Tongue (tissue), 2 donors: ENCODE data around the gene ATG9A. TPM values are rescaled to one million over a fixed set of nuclear protein-coding genes. Genes with fewer than 3 reads are reported as not detected.

ENCODE experiments used
- DNase-seq: peaks from one replicate; pipeline ENCODE4 v3.0.0-alpha.2; 2015
- total RNA-seq: library from RNA; depleted of rRNA; stranded (reverse); fragments of >200 nt; gene quantifications from one replicate; pipeline ENCODE4 v1.2.3, GENCODE V29; 2014

The ATG9A gene
- total RNA-seq, 1 donor from 2014 or later, result 51.9 TPM

DNA sequence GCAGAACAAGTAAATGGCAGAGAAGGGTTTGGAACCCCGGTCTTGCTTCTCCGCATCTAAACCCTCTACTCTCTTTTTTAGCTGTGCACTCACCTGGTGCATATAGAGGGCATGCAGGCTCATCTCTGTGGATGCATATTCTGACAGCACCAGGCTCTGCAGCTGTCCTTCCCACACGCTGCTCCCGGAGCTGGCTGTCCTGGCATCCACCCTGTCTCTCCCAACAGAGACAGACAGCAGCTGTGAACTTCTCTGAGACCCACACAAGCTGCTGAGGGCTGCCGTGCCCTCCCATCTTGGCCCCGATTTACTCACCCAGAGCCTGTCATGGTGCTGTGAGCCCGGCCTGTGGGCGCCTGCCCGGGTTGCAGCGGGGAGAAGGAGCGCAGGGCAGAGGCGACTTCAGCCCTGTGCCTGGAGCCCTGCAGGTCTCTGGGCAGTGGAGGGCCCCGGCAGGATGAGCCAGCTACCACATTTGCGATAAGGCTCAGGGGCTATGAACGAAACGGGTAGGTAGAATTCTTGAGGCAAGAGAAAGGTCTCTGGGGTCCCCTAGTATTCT is 7.4 kb downstream of the ATG9A start:
- DNase-seq, result peak; percentile 32

DNA sequence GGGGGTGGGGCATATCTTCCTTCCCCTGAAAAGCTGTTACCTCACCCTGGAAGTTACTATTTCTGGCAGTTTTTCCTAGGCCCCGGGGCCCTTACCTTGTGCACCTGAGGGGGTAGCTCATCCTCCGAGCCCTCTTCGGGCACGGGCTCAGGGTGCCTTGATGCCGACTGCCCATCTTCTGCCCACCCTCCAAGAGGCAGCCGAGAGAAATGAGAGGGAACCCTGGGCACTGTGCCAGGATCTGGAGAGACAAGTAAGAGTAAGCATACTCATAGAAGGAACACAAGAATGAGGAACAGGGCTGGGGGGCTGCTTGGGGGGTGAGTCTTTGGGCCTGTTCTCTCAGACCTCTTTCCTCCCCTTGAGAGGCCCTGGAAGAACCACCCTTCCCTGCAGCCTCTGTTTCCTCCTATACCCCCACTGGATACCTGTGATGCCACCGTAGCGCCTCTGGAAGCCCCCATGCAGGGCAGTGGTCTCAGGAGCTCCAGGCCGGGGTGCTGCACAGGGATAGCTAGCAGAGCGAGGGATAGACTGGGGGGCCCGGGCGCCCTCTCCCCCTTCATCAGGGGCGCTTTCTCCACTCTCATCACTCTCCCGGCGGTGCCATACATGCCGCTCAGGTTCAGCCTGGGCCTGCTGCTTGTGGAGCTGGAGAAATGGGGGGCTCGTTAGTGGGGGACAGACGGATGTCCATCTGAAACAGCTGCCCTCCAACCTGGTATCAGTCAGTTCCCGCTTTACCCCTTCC is 8.6 kb downstream of the ATG9A start:
- DNase-seq, result no peak

DNA sequence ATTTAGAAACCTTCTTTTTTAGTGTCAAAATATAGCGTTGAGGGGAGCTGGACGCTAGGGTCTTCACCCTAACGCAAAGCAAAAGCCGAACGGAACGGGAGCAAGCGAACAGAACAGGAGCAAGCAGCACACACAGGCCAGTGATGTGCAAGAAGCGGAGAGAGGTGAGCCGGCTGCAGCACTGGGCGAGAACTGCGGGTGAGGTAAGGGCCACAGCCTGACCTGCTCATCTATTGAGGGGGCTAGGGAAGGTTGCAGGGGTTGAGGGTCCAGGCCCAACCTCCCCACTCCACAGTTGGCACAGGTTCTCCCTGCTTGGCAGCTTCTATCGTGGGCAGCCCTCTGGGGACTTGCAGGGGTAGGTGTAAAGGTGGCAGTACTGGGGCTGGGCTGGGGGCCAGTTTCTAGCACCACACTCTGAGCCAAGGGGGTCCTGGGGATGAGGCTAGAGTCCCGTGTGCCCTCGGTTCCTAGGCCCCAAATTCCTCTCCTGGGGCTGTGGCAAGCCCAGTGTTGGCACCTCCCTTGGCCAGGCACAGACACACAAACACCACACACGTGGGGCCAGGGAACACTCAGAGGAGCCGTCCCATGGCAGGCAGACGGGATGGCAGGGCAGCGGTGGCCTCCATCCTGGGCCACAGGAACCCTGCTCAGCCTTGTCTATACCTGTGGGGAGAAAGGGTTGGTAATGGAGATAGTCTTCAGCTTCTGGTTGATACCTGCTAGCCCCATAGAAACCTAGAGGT is 9.5 kb downstream of the ATG9A start:
- DNase-seq, result no peak

DNA sequence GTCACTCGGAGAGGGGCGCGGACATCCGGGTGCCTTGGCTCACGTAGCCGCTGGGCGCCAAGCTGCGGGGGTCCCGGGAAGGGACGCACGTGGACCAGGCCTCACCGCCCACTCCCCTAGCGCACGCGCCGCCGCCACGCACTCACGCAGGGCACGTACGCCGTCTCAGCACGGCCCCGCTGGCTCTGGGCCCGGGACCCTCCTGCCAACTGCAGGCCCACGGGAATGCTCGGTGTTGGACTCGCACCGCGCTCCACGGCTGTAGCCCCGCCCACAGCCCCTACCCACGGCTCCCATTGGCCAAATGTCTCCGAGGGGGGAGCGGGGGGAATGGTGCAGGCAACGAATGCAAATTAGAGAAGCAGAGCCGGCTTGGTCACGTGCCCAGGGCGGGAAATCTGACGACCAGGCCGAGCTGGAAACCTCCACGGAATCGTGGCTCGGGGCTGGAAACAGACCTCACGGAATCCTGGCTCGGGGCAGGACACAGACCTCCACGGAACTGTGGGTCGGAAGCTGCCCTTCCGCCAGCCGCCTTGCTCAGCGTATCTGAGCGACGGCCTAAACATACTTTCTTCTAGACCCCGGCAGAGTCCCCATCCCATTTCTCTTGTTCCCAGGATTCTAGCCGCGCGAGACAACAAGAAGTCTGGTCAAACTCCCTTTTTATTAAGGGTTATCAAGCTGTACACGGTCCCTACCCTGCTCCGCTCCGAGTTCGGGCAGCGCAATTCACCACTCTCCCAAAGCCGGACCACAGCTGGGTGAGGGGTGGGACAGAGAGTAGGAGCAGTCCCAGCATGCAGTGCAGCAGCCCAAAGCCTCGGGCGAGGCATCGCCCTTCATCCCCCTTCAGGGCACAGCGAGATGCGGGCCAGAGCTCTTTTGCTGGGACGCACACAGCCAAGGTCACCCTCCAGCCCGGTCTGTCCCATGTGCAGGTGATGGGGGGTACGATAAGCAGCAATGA is 10.4 kb downstream of the ATG9A start, which contains the start of gene ABCB6:
ABCB6 (minus strand) TSS at position 227 of the 970 bp plus-strand sequence. CDS start 285 bp downstream, outside the sequence.
- DNase-seq, result peak; percentile 99

DNA sequence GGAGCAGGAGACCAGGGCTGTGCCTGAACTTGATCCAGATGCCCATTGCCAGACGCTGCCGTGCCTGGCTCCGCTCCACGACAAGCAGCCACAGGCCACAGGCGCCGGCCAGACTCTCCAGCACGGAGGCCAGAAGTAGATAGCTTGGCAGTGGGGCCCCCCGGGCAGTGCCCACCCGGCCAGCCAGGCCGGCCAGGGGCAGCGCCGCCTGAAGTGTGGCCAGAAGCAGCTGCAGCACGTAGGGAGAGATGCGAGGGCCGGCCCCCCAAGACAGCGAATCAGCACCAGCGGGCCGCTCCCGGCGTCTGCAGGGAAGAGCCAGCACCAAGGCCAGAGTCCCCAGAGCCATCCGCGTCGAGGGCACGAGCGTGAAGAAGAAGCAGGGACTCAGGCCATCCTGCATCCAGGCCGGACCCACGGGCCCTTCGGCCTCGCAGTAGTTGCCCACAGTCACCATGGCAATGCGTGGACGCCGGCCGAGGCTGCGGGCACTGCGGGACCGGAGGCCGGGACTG is 11.2 kb downstream of the ATG9A start:
- DNase-seq, result peak; percentile 77

DNA sequence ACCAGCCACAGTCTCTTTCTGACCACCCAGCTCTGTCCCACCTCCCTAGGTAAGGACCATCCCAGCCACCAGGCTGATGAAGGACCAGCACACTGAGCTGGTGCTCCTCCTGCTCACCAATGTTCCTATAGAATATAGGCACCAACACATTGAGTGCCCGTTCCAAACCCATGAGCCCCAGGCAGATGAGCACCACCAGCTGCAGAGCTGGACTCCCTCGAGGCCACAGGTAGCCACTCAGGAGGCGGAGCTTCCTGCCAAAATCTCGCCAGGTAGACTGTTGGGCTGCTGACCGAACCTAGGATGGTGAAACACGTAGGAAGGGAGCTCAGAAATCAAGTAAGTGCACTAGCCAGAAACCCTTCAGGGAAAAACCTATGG is 12.9 kb downstream of the ATG9A start:
- no peak for DNase-seq

DNA sequence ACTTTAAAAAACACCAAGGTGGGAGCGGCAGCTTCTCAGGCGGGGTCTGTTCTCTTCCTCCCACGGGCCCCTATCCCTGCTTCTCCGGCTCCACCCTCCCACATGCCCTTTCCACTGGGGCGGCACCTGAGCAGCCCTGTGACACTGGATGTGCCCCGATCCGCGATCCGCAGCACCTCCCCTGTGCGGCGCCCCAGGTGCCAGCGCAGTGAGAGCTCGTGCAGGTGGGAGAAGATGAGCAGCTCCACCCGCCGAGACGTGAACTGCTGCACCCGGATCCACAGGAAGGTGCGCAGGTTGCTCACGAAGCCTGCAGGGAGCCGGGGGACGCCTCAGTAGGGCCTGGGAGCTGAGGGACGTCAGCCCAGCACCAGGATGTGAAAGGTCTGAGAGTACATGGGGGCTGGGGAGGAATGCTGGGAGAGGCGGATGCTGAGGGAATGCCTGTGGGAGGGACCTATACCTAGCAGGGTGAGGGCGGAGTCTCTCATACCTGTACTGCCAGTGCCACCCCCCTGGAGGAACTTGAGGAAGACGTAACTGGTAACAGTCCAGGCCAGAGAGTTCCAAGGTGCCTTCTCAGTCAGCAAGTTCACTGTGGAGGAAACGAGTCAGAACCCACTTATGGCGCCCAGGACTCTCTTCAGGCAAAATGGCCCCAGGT is 13.4 kb downstream of the ATG9A start:
- DNase-seq, result no peak

DNA sequence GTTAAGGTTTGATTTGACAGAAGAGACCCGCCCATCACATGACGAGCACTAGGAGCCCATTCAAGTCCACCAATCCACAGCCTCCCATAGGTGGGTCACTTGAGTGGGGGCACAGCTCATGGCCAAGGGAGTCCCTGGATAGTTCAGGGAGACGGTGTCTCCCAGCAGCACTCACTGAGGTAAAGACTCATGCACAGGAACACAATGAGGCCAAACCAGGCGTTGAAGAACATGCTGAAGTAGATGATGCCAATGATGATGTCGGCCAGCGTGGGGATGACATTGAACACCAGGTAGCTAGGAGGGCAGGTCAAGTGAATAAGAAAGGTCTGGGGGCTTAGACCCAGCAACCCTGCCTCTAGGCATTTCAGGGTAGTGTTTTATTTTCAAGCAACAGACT is 14.7 kb downstream of the ATG9A start:
- no peak for DNase-seq

DNA sequence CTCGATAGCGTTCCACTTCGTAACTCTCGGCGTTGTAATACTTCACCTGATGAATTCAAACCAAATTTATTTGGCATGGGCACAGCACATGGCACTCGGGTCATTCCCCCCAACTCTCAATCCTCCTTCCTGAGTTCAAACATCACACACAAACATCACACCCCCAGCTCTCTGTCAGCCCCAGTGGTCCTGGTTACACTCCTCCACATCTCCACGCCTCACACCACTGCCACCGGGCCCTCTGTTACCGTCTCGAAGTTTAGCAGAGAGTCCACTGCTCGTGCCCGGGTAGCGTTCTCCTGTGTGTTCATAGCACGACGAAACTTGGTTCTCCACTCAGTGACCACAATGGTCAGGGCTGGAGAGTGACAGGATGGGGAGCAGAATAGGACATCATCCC is 15.3 kb downstream of the ATG9A start:
- no peak for DNase-seq

DNA sequence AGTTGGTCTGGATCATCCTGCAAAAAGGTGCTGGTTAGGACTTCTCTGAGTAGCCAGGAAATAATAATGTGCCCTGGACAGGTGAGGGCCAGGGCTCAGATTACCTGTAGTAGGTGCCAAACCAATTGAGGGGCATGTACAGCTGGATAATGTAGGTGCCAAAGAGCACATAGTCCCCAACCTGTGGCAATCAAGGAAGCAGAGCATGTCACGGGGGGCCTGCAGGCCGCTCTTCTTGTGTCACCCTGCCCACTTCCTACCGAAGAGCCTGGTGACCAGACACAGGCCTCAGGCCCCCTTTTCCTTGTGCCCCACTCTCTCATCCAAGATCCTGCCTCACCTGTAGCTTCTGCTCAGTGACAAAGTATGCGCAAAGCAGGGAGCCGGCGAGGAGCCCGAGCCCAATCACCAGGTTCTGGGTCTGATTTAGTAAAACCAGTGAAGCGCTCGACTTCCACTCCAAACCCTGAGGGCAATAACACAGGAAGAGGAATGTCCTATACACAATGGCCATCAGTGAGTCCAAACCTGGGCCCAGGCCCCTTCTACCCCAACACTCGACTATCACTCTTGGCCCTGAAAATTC is 15.9 kb downstream of the ATG9A start:
- DNase-seq, result no peak

DNA sequence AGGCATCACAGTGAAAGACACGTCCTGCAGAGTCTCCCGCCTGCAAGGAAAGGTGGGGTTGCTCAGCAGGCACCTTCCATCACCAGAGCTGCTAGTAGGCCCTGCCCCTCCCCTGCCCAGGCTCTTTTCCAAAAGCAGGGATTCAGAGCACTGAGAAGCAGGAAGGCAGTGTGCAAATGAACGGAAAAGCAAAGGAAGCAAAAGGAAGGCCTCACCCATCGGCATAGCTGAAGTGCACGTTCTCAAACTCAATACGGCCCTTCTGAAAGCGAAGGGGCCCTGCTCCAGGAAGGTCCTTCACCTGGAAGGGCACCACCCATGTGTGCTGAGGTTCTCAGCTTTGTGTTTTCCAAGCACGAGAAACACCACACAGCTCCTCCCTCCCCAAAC is 16.4 kb downstream of the ATG9A start:
- no peak for DNase-seq

DNA sequence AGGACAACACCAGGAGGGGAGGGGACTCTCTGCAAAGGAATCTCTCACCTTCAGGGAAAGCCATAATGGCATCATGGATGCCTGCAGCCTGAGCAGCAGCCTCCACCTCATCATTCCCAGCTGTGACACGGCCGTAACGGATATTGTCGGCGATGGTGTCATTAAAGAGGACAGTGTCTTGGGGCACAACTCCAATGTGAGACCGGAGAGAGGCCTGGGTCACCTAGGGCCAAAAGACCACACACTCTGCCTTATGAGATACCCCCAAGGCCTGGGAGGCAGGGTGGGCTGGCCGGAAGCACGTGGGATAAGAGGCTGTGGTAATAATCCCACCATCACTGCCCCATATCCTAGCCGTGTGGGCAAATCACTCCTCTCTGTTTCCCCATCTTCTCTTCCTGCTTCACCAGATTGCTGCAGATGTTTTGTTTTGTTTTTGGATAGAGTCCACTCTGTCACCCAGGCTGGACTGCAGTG is 18.5 kb downstream of the ATG9A start:
- DNase-seq, result no peak

DNA sequence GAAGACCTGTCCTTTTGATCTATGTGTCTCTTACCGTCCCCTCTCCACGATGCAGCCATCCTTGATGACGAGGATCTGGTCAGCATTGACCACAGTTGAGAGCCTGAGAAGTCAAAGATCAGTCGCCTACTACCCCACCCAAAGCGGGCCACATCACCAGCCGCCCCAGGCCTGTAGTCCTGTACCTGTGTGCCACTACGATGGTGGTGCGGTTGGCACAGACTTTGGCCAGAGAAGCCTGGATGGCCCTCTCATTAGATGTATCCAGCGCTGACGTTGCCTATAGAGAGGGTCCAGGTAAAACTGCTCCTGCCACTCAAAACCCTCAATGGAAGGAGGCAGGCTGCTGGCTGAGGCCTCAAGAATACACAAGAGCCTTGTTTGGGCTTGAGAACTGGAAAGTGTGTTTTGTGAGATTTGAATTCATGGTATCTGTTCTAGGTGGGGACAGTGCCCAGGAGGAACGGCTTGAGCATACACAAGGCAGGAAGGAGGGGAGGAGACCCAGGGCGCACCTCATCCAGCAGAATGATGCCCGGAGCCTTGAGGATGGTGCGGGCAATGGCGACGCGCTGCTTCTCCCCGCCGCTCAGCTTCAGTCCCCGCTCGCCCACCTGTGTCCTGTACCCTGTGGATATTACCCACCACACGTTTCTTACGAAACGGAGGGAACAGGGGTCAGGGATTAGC is 19.1 kb downstream of the ATG9A start:
- DNase-seq, result no peak

DNA sequence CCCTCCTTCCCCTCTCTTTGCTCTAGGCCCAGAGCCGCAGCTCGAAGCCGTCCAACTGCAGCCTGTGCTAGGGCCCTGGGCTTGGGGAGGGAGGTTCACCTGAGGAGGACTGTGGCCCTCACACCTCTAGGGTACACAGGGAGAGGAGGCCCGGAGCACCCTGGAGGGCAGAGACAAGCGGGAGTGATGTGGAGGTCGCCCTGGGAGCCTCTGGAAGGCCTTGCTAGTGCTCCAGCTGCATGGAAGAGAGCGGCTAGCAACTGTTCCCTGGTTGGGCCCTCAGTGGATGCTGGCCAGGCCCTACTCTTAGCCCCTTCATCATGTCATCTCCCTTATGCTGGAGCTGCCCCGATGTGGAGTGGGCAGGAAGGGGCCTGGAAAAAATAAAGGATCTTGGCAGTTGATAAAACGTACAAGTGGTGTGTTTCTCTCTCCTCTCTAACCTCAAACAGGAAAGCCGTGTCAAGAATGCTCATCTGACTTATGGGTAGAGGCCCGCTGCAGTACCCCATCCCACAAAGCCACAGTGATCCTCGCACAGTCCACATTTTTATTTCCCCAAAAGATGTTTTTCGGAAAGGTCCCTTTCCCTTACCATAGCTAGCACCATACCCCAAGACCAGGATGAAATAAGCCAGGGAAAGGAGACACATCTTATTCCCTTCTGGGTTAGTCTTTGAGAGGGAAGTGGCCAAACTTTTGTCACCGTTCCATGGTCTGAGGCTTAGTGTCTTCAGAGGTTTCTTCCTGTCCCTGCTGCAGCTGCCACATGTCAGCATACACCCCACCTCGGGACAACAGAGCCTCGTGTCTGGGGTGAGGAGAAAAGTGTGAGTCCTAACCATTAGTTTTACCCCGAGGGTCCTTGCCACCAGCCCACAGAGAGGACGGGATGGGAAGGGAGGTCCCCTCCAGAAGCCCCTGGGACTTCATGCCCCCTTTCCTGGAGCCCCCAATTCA is 19.9 kb downstream of the ATG9A start:
- no peak for DNase-seq

DNA sequence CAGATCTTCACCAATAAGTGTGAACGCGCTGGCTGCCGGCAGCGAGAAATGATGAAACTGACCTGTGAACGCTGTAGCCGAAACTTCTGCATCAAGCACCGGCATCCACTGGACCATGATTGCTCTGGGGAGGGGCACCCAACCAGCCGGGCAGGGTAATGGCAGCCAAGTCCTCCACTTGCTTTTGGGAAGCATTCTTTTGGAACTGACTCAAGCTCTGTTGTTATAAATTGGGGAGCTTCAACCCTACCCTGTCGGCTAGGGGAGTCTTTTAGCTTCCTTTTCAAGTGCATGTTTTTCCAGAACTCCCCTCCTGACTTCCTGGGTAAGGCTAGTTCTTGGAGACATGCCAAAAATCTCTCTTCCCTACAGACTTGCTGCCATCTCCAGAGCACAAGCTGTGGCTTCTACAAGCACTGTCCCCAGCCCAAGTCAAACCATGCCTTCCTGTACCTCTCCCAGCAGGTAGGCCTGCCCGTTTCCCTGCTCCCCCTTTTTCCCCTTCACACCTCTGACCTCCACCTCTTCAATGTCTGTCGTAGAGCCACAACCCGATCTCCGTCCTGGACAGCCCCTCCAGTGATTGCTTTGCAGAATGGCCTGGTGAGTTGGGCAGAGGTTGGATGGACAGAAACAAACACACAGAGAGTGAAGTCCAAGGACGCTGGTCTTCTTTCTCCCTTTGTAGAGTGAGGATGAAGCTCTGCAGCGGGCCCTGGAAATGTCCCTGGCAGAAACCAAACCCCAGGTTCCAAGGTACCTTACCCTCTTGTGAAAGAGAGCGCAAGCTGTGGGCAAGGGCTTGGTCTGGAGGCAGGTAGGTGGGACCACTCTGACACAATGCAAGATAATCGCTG is 21.3 kb downstream of the ATG9A start:
- peak; percentile 19 for DNase-seq

DNA sequence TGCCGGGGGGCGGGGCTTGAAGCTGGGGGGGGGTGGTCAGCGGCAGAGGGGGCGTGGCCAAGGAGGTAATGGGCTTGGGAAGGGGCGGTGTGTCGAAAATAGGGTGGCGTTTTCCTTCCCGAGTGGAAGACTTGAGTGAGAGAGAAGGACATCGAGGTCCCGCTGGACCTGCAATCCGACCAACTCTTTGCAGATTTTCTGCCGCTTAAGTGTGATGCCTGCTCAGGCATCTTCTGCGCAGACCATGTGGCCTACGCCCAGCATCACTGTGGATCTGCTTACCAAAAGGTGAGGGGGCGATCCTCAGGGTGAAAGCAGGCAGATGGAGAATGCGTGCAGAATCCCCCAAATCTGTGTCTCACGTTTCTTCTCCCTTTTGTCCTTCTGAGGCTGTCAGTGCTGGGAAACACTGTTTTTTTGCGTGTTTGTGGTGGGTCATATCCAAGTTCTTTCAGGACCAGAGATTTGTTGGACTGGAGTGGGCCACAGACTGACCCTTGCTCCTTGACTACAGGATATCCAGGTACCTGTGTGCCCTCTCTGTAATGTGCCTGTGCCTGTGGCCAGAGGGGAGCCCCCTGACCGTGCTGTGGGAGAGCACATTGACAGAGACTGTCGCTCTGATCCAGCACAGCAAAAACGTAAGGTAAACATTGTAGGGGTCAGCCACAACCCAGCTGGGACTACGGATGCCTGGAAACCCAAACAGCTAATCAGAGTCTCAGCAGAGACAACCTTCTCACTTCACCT is 22.1 kb downstream of the ATG9A start:
- DNase-seq, result no peak
